Measurements from ENCODE around the gene TBX18.

Gene TBX18

DNA sequence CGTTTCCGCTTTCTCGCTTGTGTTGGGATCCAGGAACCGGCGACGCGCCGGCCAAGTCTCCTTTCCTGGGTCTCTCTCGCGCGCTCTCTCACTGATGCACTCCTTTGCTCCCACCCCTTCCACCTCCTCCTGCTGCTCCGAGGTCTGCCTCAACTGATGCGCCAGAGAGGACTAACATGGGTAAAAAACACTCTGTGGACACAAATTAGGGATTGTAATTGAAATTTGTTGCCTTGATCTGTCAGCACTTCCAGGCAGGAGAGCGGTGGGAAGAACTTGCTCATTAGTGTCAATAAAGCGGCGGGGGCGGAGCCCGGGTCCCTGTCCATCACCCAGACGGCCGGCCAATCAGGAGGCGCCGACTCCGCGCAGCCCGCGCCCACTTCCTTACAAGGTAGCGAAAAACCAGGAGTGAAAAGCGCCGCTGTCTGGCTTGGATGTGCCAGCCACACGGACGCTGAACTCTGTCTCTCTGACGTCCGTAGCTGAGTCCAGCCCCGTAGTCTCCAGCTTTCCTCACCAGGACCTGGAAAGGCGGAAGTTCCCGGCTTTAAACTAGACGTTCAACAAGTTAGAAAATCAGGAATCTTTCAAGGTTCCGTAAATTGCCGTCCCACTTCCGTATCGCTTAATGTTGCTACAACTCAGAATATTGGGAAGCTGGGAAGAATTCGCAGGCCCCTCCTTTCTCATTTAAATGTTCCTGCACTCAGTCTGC, at the start of gene TBX18:
TBX18 (minus strand) TSS at position 267 of the 718 bp plus-strand sequence. CDS start 417 bp downstream, outside the sequence.
- no peak for DNase-seq (ENCODE audit: low read depth in 2 of 2)

DNA sequence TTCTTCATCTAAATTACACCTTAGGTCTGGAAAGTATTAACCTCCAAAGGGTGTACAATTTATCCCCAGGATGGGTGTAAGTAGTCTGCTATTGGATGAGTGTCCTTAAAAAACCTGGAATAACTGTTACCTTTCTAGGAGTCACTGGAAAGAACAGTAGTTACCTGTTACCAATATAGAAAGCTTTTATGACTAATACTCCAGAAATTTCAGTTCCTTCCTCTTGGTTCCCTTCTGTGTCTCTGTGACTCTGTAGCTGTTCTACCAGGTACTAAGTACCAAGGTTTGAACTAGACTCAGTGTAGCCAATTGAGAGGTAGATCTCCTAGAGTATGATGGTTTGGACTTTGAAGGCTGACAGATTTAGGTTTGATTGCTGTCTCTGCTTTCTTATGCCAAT, 47.0 kb upstream of the TBX18 start:
- no peak for DNase-seq (ENCODE audit: low read depth in 2 of 2)

DNA sequence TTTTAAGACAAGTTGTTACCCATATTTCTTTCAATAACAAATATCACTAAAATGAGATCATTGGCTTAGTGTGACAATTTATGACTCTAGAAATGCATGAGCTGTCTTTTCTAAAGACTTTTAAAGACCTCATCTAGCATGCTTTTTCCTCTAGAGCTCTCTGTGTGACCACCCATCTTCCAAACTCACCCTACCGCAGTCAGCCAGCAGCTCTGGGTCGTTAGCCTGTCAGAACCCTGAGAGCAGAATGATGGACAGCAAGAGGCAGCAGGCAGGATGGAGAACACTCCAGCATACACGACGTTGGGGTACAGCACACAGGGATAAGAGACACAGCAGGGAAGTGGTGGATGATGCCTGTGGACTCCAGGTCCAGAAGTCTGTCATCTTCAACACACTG, 45.1 kb upstream of the TBX18 start:
- no peak for DNase-seq (ENCODE audit: low read depth in 2 of 2)

DNA sequence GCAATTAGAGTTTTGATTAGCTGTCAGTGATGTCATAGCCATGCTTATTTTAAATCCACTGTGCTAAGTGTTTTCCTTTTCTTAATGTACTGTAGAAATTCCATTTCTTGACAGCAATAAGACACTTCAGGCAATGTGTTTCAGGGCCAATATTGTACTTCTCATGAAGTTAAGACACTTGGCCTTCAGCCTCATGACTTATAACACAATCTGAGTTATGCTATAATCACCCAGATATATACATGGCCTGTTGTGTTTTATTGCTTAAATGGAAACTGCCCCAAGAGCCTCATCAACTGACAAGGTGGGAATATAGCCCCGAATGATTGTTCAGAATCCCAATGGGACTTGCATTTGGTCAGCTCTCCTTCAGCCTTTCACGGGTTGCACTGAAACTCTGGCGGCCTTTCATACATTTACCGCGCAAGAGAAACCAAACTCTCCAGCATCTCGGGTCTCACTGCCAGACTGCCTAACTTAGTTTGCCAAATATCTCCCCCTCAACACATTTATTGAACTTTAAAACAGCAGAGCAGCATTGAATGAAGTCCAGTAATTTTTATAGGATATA, 44.2 kb upstream of the TBX18 start:
- no peak for DNase-seq (ENCODE audit: low read depth in 2 of 2)

DNA sequence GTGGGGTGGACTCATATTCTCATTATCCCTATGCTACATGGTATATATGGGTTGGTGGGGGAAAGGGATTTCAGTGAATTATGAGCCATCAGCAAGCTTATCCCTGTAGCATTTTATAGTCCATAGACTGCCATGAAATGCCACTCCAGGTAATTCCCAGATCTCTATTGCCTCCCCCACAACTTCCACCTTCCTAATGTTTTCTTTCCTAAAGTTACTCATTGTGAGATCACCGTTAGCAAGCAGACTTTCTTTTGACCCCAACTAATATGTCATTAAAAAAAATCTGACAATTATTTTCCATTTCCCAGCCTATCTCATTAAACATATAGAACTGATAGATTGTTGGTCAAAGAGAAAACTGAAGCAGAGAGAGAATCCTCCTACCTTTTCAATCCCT, 40.7 kb upstream of the TBX18 start:
- DNase-seq (ENCODE audit: low read depth in 2 of 2) = no peak

DNA sequence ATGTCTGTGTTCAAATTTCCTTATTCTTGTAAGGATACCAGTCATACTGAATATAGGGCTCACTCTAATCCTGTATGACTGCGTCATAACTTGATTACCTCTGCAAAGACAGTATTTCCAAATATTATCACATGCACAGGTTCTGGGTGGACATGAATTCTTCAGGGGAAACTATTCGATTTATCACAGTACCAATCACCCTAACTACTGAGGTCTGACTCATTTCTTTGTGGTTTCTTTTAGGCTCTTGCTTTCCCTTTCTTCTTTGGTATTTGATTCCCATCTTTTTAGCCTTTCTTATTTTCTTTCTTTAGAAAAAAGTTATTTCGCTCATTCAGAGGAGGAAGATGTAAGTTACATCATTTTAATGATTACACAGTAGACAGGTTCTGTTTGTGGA, 40.3 kb upstream of the TBX18 start:
- no peak for DNase-seq (ENCODE audit: low read depth in 2 of 2)

DNA sequence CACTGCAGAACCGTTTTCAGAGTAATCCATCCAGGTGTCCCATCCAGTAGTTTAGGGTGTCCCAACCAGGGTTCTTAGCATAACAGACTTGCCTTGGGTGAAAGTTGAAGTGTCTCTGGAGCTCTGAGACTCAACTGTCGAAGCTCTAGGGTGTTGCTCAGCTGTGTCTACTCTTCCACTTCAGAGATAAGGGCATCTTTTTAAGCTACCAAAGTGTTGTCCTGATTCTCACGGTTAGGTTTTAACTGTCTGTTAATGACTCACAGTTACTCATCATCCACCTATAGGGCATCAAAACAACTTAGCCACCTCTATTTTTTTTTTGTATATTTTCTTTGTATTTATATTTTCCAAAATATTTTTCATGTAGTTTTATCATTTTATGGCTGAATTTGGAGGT, 36.9 kb upstream of the TBX18 start:
- DNase-seq (ENCODE audit: low read depth in 2 of 2) = no peak

DNA sequence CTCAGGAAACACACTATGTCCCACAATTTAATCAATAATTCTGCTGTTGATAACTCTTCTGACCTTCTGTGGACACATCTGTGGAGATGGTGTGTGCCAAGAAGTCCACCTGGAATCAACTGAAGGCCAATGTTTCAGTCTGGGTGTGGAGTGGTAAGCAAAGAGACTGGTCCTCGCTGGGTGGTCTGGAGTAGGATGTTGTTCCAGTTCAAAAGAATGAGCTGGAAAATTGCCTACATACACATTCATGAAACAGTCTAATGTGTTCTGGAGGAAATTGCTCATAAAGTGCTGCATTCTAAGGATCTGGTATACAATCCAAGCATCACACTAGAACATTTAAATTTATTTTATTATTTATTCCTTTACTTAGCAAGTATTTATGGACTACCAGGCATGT, 33.9 kb upstream of the TBX18 start:
- no peak for DNase-seq (ENCODE audit: low read depth in 2 of 2)

DNA sequence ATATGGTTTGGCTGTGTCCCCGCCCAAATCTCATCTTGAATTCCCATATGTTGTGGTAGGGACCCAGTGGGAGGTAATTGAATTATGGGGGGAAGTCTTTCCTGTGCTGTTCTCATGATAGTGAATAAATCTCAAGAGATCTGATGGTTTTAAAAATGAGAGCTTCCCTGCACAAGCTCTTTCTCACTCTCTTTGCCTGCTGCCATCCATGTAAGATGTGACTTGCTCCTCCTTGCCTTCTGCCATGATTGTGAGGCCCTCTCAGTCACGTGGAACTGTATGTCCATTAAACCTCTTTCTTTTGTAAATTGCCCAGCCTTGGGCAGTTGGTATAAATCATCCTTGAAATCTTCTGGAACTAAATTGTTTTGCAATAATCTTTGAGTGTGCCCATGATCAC, 31.9 kb upstream of the TBX18 start:
- DNase-seq (ENCODE audit: low read depth in 2 of 2) = no peak

DNA sequence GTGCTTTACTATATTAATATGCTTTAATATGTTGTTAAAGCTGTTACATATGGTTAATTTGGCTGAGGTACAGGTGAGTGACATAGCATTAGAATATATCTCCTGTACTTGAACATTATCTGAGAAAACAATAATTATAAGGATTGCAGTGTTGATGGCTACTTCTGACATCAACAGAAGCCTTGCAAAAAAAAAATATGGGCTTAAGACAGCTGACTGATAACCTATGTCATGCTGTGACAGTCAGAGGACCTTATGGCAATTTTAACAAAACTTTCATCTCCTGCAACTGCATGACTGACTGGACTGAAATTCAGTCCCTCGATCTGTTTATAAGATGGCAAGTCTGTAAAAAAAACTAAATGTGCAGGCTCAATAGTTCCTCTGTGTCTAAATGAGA, 27.5 kb upstream of the TBX18 start:
- no peak for DNase-seq (ENCODE audit: low read depth in 2 of 2)

DNA sequence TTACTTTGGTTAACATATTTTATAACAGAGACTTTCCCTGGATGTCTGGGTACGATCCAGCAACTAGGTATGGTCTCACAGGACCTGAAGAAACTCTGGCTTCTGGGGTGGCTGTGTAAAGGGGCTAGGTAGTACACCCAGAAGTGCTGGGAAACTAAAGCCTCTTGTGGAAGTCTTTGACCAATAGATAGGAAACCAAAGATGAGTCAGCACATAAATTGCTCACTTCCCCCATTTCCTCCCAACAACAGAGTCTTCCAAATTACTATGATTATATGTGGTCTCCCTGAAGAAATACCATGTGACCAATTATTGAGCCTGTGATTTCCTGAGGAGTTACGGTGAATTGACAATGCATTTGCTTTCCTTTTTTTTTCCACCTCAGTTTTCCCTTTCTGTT, 26.8 kb upstream of the TBX18 start:
- DNase-seq (ENCODE audit: low read depth in 2 of 2) = no peak

DNA sequence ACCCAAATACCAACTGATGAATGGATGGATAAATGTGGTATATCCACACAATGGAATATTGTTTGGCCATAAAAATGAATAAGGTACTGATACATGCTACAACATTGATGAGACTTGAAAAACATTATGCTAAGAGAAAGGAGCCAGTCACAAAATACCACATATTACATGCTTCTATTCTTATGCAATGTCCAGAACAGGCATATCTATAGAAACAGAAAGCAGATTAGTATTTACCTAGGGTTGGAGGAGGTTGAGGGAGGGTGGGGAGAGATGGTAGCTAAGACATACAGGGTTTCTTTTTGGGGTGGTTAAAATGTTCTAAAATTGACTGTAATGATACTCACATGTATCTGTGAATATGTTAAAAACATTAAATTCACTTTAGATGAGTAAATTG, 24.8 kb upstream of the TBX18 start:
- no peak for DNase-seq (ENCODE audit: low read depth in 2 of 2)

DNA sequence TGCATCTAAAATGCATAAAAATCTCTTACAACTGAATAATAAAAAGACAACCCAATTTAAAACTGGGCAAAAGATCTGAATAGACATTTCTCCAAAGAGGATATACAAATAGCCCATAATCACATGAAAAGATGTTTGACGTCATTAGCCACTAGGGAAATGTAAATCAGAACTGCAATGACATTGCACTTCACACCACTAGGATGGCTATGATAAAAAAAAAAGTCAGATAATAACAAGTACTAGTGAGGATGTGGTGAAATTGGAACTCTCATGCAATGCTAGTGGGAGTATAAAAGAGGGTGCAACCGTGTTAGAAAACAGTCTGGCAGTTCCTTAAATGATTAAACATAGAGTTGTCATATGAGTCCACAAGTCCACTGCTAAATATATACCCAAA, 24.3 kb upstream of the TBX18 start:
- DNase-seq (ENCODE audit: low read depth in 2 of 2) = no peak

DNA sequence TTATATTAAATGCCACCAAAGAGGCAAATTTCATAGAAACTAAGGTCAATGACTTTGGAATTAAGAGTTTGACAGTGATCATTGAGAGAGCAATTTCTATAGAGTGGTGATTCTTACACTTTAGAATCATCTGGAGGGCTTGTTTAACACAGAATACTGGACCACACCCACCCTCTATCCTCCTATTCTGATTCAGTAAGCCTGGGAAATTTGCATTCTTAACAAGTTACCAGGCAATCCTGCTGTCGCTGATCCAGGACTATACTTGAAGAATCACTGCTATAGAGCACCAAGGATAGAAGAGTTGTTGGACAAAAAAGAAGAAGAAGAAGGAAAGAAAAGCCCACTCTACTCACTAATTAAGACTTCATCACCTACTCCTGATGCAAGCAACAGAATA, 21.3 kb upstream of the TBX18 start:
- no peak for DNase-seq (ENCODE audit: low read depth in 2 of 2)

DNA sequence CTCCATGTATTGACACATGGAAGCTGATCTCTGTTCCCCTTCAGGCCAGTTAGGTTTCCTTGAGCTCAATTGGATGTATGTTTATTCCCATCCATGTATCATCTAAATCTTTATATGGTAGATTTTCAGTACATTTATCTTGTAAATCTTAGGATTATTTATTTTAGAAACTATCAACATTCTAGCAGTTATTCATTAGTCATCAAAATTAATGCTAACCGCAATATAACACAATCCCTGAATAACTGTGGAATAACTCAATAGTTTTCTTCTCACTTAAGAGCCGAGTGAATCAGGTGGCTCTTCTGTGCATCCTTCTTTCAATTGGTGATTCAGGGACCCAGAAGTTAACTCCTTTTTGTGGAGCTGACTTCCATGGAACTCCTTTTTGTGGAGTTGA, 15.5 kb upstream of the TBX18 start:
- no peak for DNase-seq (ENCODE audit: low read depth in 2 of 2)

DNA sequence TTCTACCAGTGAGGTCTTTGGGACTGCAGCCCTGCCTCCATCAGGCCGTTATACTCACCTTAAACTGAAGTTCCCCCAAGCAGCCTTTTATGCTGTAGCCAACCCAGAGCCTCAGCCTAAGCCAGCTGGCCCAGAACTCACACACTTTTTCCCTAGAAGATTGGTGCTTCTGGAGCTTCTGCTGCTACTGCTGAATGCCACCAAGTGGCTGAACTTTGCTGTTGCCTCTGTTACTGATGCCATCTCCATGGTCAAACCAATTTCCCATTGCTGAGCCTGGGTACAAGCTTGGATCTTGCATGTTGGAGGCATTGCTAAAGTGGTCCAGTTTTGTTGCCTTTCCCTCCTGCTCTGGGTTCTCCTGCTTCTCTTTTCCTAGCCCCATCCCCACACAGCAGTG, 15.0 kb upstream of the TBX18 start:
- no peak for DNase-seq (ENCODE audit: low read depth in 2 of 2)

DNA sequence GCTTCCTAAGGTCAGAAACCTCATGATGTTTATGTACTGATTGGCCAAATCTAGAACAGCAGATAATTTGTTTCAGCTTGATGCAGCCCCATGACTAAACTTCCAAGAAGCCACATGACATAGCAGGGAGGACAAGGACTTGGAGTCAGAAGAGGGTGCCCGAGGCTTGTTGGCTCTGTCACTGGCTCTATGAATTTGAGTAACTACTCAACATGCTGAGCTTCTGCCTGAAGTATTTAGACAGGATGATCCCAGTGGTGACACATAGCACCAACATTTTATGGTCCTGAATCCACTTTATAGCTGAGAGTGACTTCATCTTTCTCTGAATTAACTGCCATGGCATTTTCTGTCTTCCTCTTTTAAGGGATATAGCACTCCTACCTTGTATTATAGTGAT, 13.5 kb upstream of the TBX18 start:
- no peak for DNase-seq (ENCODE audit: low read depth in 2 of 2)

DNA sequence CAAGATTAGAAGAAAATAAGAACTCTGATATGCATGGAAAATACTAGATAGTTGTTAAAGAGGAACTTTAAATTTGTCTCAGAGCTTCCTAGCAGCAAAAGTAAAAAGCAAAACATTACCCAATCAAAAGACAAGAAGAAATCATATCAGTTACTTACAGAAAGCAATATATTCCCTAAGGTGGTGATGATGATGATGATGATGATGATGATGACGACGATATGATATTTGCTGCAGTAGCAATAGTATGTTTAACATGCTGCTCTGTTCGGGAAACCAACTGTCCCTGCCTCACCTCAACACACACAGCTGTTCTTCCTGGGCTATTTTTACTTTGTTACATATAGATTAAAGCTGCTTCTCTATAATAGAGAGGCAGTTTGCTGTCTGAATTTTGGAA, 12.0 kb upstream of the TBX18 start:
- DNase-seq (ENCODE audit: low read depth in 2 of 2) = no peak

DNA sequence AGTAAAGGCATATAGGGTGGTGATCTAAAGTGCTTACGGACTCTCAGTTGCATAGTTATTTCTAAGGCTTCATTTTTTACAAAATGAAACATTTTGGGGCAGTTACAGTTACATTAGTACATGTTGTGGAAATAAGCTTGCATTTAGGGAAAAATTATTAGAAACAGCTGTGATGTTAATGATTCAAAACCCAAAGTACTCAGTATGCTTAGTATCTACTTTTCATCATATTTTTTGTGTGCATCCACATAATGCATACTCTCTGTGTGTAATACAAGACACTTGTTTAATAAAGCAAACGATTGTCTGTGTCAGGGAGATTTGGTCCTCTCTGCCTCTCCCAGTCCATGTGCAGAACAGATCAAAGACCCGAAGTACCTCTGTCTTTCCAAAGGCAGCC, 11.4 kb upstream of the TBX18 start:
- DNase-seq (ENCODE audit: low read depth in 2 of 2) = no peak

DNA sequence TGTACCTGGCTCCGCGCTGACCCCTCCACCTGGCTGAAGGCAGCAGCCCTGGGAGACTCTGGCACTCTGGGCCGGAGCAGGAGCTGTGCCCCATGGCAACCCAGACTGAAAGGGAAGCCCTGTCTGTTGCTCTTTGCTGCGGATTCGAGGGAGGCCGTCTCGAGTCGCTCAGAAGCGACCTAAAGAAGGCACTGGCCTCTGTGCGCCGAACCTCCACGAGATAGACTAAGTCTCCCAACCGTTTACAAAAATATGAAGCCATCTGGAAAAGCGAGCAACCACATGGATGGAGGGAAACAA, 10.5 kb upstream of the TBX18 start:
- no peak for DNase-seq (ENCODE audit: low read depth in 2 of 2)

DNA sequence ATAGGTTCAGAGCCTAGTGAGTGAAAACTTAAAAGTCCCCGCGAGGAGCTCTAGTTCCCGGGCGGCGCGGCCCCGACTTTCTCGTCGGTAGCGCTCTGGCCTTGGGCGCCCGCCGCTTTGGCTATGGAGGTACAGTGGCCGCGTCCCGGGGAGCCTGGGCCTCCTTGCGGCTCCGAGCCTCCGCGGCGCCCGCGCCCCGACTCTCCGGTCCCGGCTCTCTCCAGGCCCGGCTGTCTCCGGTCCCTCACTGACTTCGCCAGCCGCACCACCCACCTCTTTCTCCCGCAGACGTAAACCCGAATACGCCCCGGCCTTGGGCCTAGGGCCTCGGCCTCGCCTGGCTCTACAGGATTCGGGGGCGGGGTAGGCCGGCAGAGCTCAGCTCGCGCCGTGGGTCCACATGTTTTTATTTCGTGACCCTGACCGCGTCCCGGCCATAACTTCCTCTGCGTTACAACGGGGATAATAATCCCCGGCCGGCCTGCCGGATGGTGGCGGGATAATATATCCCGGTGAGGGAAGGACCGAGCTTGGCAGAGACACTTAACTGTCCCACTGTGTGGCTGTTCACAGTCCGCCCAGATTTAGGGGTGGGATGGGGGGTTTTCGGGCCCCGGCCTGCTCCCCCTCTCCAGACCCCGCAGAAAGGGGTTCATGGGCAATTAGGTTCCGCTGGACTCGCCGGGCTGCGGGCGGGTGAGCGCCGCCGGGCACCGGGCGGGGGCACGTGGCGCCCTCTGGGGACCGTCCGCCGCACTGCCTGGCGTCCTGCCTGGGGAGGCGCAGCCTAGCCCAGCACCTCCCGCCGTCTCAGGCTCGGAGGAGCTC, 10.0 kb upstream of the TBX18 start:
- no peak for DNase-seq (ENCODE audit: low read depth in 2 of 2)

DNA sequence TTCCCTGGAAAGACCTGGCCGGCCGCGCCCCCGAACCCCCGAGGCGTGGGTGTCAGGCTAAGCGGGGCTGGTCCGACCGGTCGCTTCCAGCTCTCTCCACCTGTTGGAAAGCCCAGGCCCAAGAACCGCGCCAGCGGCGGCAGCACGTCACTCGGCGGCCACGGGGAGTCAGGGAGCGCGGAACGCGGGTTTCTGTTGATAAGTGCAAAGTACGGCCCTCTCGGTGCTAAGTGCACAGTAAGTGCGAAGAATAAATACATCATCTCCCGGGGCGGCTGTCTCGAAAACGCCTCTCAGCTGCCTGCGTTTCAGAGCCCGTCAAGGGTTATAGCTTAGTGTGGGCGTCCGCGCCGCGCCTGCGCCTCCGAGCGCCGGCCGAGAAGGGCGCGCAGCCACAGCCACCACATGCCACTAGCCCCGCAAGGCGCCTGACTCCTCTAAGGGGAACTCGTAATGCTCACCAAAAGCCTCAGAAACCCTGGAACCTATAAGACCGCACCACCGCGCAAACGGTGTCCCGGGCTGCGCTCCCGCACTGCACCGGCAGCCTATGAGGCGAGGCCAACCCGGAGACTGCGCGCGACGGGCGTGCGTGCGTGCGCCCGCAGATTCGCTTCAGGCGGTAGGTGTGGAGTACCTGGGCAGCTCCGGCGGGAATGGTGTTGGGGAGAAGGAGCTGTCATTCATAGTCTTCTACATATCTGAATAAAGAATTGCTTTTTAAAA, 9.2 kb upstream of the TBX18 start:
- no peak for DNase-seq (ENCODE audit: low read depth in 2 of 2)

DNA sequence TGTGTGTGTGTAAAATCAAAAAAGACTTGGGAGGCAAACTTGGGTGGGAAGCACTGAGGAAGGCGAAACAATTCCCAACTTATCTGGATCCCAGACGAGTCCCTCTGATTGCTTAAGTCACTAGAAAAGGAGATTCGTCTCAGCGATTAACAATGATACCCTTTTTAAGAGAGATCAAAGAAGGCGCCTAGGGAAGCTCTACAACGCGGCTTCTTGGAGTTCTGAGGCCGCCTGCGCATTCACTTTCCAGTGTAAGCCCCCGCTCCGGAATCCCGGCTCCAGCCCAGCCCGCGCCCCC, 8.7 kb upstream of the TBX18 start:
- DNase-seq (ENCODE audit: low read depth in 2 of 2) = no peak

Measured in stimulated activated CD4-positive, alpha-beta T cell treated with anti-CD3 and anti-CD28 coated beads, Interleukin-12 subunit alpha, Interleukin-12 subunit beta, amount 100 ng/mL, for 24 hours (primary cell).